Muscle of leg (tissue), 11 donors: ENCODE data around the gene INSC. TPM values are rescaled to one million over a fixed set of nuclear protein-coding genes. Genes with fewer than 3 reads are reported as not detected.

Experiments used
- DNase-seq: peaks from one replicate; pipeline ENCODE4 v3.0.0; 2013
- H3K27ac ChIP-seq: one replicate; pipeline ENCODE4 v1.5.1; 2013; ENCODE audit warnings: mild to moderate bottlenecking, low read length, control low read depth
- H3K27me3 ChIP-seq: one replicate; pipeline ENCODE4 v1.6.1; 2013; ENCODE audit warnings: low read length; ENCODE audit not compliant: control insufficient read depth, insufficient read depth
- H3K36me3 ChIP-seq: one replicate; pipeline ENCODE4 v1.6.1; 2013; ENCODE audit warnings: low read length; ENCODE audit not compliant: control insufficient read depth, insufficient read depth
- H3K4me1 ChIP-seq: one replicate; pipeline ENCODE4 v1.6.1; 2013; ENCODE audit warnings: low read length; ENCODE audit not compliant: control insufficient read depth, insufficient read depth
- H3K4me3 ChIP-seq: one replicate; pipeline ENCODE4 v1.5.1; 2013; ENCODE audit warnings: low read length, control low read depth
- H3K9me3 ChIP-seq: replicated peaks from 2 replicates; pipeline ENCODE4 v1.6.1; 2013; ENCODE audit warnings: low read depth, low read length; ENCODE audit not compliant: control insufficient read depth
- WGBS: methylation state at CpG from one replicate; pipeline ENCODE4 v1.1.5; 2013; ENCODE audit warnings: missing lambda C conversion rate; ENCODE audit not compliant: insufficient coverage; 5-methylcytosine and 5-hydroxymethylcytosine counted together
- polyA plus RNA-seq, 8 donors: library from polyadenylated mRNA; unstranded; fragments of 120-200 nt; gene quantifications; one replicate each; pipeline versions ENCODE4 v1.2.1 to v1.2.3, GENCODE V29; 2013; ENCODE audit warnings: inconsistent platforms in 1 of 8, low replicate concordance in 1 of 8; ENCODE audit not compliant: insufficient read length in 8 of 8, insufficient read depth in 1 of 8
- total RNA-seq: library from RNA; stranded (reverse); fragments of 120-200 nt; gene quantifications from one replicate; pipeline ENCODE4 v1.2.4, GENCODE V29; 2013

INSC gene
- total and polyA plus RNA-seq, 9 donors = 1.0 to 3.6 (median 1.8) TPM

GRCh38 chr11:15212876-15213275 lies 98.2 kb downstream of the INSC start:
- no peak overlapping the region for H3K27ac ChIP-seq
- no CpG with 5 or more reads among the region's 4 CpGs for WGBS
- no peaks in the 10 kb centered on the region for H3K4me1 ChIP-seq
- no peaks in the 10 kb centered on the region for H3K27me3 ChIP-seq
- H3K9me3 ChIP-seq = no peaks in the 10 kb centered on the region
- no peak overlapping the region for H3K4me3 ChIP-seq
- DNase-seq = no peak
- no peaks in the 10 kb centered on the region for H3K36me3 ChIP-seq

DNA sequence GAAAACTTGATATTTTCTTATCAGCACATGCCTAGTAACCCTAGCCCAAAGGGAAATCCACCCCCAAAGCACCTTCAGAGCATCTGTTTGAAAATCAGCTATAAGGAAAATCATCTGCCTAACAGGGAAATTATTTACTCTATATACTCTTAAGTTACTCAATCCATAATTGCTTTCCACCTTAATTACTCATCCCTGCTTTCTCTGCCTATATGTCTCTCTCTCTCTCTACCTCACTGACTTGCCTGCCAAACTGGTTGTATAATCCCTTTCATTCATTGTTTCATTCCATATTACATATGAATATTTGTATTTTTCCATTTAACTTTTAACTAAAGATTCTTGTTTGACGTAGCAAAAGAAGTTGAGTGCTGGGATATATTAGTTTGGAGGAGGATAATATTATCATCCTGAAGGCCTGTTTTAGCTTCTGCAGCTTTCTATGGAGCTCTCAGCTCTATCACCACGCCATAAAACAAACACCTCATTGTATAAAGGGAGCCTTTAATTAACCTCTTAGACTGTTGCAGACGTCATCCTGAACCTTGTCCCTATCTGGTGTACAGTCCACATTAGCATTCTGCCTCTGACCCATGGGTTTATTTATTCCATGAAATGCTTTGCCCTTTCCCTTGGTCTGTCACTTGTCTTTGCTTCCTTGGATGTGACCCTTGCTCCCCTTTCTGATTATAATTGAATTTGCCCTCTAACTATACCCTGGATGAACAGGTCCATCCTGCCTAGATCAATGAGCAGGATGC lies 98.9 kb downstream of the INSC start:
- no peaks in the 10 kb centered on the region for H3K4me1 ChIP-seq
- H3K4me3 ChIP-seq = no peak overlapping the region
- WGBS = 55% methylated on average over 2 of the region's 3 CpGs
- no peak for DNase-seq
- H3K27me3 ChIP-seq = no peaks in the 10 kb centered on the region
- no peaks in the 10 kb centered on the region for H3K36me3 ChIP-seq
- no peak overlapping the region for H3K27ac ChIP-seq
- no peaks in the 10 kb centered on the region for H3K9me3 ChIP-seq

DNA sequence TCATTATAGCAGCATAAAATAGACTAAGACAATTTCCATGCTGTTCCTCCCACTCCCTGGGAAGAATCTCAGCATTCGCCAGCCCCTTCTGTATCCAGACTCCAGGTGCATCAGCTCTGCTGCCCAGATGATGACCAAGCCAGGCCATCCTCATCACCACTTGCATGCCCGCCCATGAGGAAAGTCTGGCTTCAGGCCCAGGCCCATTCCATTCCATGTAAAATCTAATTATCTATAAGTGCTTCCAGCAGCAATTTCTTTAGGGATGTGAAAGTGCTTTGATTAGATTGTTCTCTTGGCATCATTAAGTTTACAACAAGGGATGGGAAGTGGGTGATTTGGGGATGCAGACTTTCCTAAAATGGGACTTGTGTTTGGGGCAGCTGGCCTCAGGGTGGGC lies 100.3 kb downstream of the INSC start:
- H3K4me3 ChIP-seq = no peak overlapping the region
- DNase-seq = no peak
- H3K27ac ChIP-seq = no peak overlapping the region
- H3K36me3 ChIP-seq = no peaks in the 10 kb centered on the region
- H3K27me3 ChIP-seq = no peaks in the 10 kb centered on the region
- H3K4me1 ChIP-seq = peaks cover 2% of the 10 kb centered on the region
- 82% methylated on average over 1 of the region's 2 CpGs for WGBS
- no peaks in the 10 kb centered on the region for H3K9me3 ChIP-seq

DNA sequence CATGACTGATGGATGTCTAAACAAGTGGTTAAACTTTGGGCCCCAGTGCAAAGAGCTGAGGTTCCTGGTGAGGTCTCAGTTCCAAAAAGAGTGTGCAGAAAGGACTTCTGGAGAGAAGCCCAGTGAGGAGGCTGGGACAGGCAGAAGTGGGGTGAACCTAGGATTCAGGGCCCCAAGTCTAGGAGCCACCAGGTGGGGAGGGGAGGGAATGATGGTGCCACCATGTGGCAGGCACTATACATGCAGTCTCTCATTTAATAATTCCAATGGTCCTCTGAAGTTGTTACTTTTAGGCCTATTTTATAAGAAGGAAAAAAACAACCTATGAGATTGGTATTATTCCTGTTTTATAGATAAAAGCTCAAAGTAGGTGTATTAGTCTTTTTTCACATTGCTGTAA lies 102.0 kb downstream of the INSC start:
- H3K27me3 ChIP-seq = no peaks in the 10 kb centered on the region
- no peak for DNase-seq
- H3K36me3 ChIP-seq = no peaks in the 10 kb centered on the region
- H3K4me3 ChIP-seq = no peak overlapping the region
- H3K9me3 ChIP-seq = no peaks in the 10 kb centered on the region
- peaks cover 2% of the 10 kb centered on the region for H3K4me1 ChIP-seq
- H3K27ac ChIP-seq = no peak overlapping the region

GRCh38 chr11:15217416-15217815 lies 102.7 kb downstream of the INSC start:
- Histone ChIP-seq H3K27me3 (no peaks in the 10 kb centered on the region), H3K9me3 (no peaks in the 10 kb centered on the region), H3K27ac (no peak overlapping the region), H3K4me1 (peaks cover 2% of the 10 kb centered on the region), H3K4me3 (no peak overlapping the region), H3K36me3 (no peaks in the 10 kb centered on the region)
- DNase-seq = no peak
- WGBS = 91% methylated on average over 2 of the region's 4 CpGs

GRCh38 chr11:15222777-15223176 lies 108.1 kb downstream of the INSC start:
- WGBS = no CpG with 5 or more reads among the region's 1 CpG
- no peak overlapping the region for H3K4me3 ChIP-seq

GRCh38 chr11:15223318-15223717 lies 108.6 kb downstream of the INSC start:
- WGBS = 57% methylated on average over 1 of the region's 1 CpG
- Histone ChIP-seq H3K36me3 (no peaks in the 10 kb centered on the region), H3K27ac (no peak overlapping the region), H3K27me3 (no peaks in the 10 kb centered on the region), H3K4me3 (no peak overlapping the region), H3K9me3 (no peaks in the 10 kb centered on the region), H3K4me1 (peaks cover 2% of the 10 kb centered on the region)
- peak; percentile 9 for DNase-seq

More at GRCh38 chr11:15222777-15223176, 108.1 kb downstream of the INSC start:
- H3K4me1 ChIP-seq = peaks cover 2% of the 10 kb centered on the region
- H3K9me3 ChIP-seq = no peaks in the 10 kb centered on the region
- no peaks in the 10 kb centered on the region for H3K36me3 ChIP-seq
- H3K27me3 ChIP-seq = no peaks in the 10 kb centered on the region
- no peak overlapping the region for H3K27ac ChIP-seq
- no peak for DNase-seq

DNA sequence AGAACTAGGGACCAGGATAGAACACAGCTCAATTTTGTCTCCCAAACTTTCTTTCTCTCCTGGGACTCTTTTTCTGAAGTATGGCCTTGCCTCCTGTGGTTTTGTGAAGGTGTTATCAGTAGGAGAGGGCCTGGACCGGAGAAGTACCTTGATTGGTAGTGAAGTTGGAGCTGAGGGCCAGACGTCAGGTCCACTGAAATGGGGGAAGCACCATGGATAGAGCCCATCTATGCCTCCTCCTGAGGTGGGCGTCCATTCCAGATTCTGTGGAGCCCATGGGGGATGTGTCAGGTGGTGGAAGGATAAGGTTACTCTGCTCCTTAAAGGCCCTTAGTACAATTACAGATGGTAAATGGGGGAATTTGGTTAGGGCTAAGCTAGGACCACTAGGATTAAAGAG lies 109.7 kb downstream of the INSC start:
- H3K9me3 ChIP-seq = no peaks in the 10 kb centered on the region
- 74% methylated on average over 2 of the region's 3 CpGs for WGBS

DNA sequence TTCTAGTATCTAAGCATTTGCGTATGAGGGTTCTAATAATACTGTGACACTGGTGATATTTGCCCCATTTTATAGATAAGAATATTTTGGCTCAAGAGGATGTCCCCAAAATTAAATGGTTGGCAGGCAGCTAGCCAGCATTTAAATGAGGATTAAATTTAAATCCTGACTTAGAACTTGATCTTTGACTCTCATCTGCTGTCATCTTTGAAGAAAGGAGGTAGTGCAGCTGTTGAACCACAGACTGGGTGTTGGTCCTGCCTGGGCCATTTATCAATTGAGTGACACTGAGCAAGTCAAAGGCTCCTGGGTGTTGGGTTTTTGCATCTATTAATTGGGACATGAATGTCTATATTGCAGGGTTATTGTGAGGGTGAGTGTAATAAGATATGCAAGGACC lies 112.3 kb downstream of the INSC start:
- no peak for DNase-seq
- Histone ChIP-seq H3K27me3 (no peaks in the 10 kb centered on the region), H3K4me3 (no peak overlapping the region), H3K9me3 (no peaks in the 10 kb centered on the region), H3K27ac (no peak overlapping the region), H3K36me3 (no peaks in the 10 kb centered on the region), H3K4me1 (no peaks in the 10 kb centered on the region)
- WGBS = no CpG with 5 or more reads among the region's 1 CpG

More for the DNA sequence above, 109.7 kb downstream of the INSC start:
- Histone ChIP-seq H3K27ac (no peak overlapping the region), H3K4me3 (no peak overlapping the region), H3K36me3 (no peaks in the 10 kb centered on the region), H3K4me1 (peaks cover 2% of the 10 kb centered on the region), H3K27me3 (no peaks in the 10 kb centered on the region)
- no peak for DNase-seq

- H3K9me3 ChIP-seq = no peaks in the 10 kb centered on the region
- no peaks in the 10 kb centered on the region for H3K4me1 ChIP-seq
- no peaks in the 10 kb centered on the region for H3K36me3 ChIP-seq
- 72% methylated on average over 5 of the region's 8 CpGs for WGBS
- no peak overlapping the region for H3K4me3 ChIP-seq
- no peak for DNase-seq
- H3K27me3 ChIP-seq = no peaks in the 10 kb centered on the region
- H3K27ac ChIP-seq = no peak overlapping the region
Observed at GRCh38 chr11:15228331-15228849, 113.7 kb downstream of the INSC start.
